Thyroid gland (tissue), 4 donors: ENCODE measurements around the gene ZNF76.

Experiments
- CTCF ChIP-seq, 6 experiments: fragments of 200-600 bp in 3 of 6; fragments of 450-650 bp in 3 of 6; sonication (generic) in 3 of 6; IDR thresholded peaks; one replicate each; pipeline ENCODE4 v1.5.1; 2016 to 2019; ENCODE audit warnings: antibody characterized with exemption in 6 of 6, mild to moderate bottlenecking in 2 of 6, inconsistent platforms in 1 of 6, moderate library complexity in 1 of 6
- POLR2A ChIP-seq, 2 donors: fragments of 450-650 bp; IDR thresholded peaks; one replicate each; pipeline ENCODE4 v1.6.1; 2017; ENCODE audit warnings: antibody characterized with exemption in 2 of 2, mild to moderate bottlenecking in 2 of 2, moderate library complexity in 1 of 2

- TF ChIP-seq CTCF (IDR thresholded peaks at IDR 0.05): peak; percentile 94 to 100 (median 98)
- peak; percentile 52 to 97 for TF ChIP-seq POLR2A (IDR thresholded peaks at IDR 0.05)
Observed at GRCh38 chr6:35342258-35343091, 82.9 kb downstream of the ZNF76 start, which contains the start of gene PPARD.
